ENCODE data around the gene GSTA2.
A peak's percentile ranks its signal among the peaks of the same experiment; 100 is the strongest.
"Not testable (repeated sequence)": the region's sequence is repeated elsewhere in the genome, so short reads cannot be mapped to it uniquely, and the experiment has no call there.

GSTA2 gene

GRCh38 chr6:52725535-52726192 lies 37.6 kb downstream of the GSTA2 start:
- no peak for DNase-seq (ENCODE audit: low spot score)

- no peak for DNase-seq (ENCODE audit: low spot score)
Measured at GRCh38 chr6:52725143-52725534, 38.1 kb downstream of the GSTA2 start.

GRCh38 chr6:52724406-52725121 lies 38.7 kb downstream of the GSTA2 start:
- DNase-seq (ENCODE audit: low spot score): peak; percentile 55

- DNase-seq (ENCODE audit: low spot score): no peak
Measured at GRCh38 chr6:52724042-52724405, 39.3 kb downstream of the GSTA2 start.

GRCh38 chr6:52720321-52720720 lies 43.0 kb downstream of the GSTA2 start:
- DNase-seq (ENCODE audit: low spot score): no peak

GRCh38 chr6:52718550-52718949 lies 44.7 kb downstream of the GSTA2 start:
- DNase-seq (ENCODE audit: low spot score): no peak

- not testable (repeated sequence) for DNase-seq (ENCODE audit: low spot score)
Measured at GRCh38 chr6:52714761-52715160, 48.5 kb downstream of the GSTA2 start.

- DNase-seq (ENCODE audit: low spot score): no peak
Measured at GRCh38 chr6:52712136-52712535, 51.1 kb downstream of the GSTA2 start.

GRCh38 chr6:52707963-52708680 lies 55.2 kb downstream of the GSTA2 start:
- no peak for DNase-seq (ENCODE audit: low spot score)

GRCh38 chr6:52706001-52706400 lies 57.3 kb downstream of the GSTA2 start:
- no peak for DNase-seq (ENCODE audit: low spot score)

- DNase-seq (ENCODE audit: low spot score): not testable (repeated sequence)
Measured at GRCh38 chr6:52704781-52705502, 58.3 kb downstream of the GSTA2 start.

- no peak for DNase-seq (ENCODE audit: low spot score)
Measured at GRCh38 chr6:52704060-52704459, 59.2 kb downstream of the GSTA2 start.
